ENCODE data around the gene INF2. TPM values are rescaled to one million over a fixed set of nuclear protein-coding genes. Genes with fewer than 3 reads are reported as not detected.
A peak's percentile ranks its signal among the peaks of the same experiment; 100 is the strongest.

INF2 gene
- total RNA-seq, 1 experiment from 2014 or later: 58.3 TPM

DNA sequence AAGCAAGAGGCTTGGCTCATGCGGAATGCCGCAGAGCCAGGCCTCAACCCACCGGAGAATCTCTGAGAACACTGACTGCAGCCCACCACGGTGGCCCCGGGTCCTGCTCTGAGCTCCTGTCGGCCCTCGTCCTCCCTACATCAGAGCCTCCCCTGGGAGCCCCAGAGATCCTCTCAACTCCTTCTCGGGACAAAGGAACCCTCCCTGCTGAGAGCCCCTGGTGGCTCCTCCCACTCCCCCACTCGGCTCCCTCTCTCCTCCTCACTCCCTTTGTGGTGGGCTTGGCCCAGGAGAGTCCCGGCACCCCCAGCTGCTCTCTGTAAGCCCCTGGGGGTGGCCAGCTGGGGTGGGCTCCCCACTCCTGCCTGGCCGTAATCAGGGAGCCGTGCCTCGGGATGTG lies 11.1 kb upstream of the INF2 start:
- no peaks in the 10 kb centered on the region for H3K36me3 Mint-ChIP-seq (ENCODE audit: insufficient read depth in 1 of 3, low read depth in 3 of 3)
- peaks cover 12% of the 10 kb centered on the region for H3K23me2 ChIP-seq (ENCODE audit: insufficient read length, low read depth, low read length, poor library complexity, severe bottlenecking)
- no peaks in the 10 kb centered on the region for H3K9me3 Mint-ChIP-seq
- H3K14ac ChIP-seq (ENCODE audit: insufficient read depth, low read length): peak overlapping the region; percentile 45; the same call in 1 of the 2 replicates
- H3K27me3 Mint-ChIP-seq (ENCODE audit: low read depth): peaks cover 11% of the 10 kb centered on the region
- H4K20me1 ChIP-seq (ENCODE audit: control insufficient read depth, insufficient read depth, insufficient read length): no peaks in the 10 kb centered on the region
- peak overlapping the region; percentile 66 to 75 for H3K4me3 Mint-ChIP-seq
- H4K91ac ChIP-seq (ENCODE audit: insufficient read length, low read depth, low read length): no peak overlapping the region
- no peak overlapping the region for H3K23ac ChIP-seq (ENCODE audit: insufficient read length, low read depth, low read length)
- no peak overlapping the region for H2BK15ac ChIP-seq (ENCODE audit: low read depth, low read length)
- no peak for DNase-seq
- H3K4me1 Mint-ChIP-seq: peaks cover 58 to 61% of the 10 kb centered on the region in 2 experiments
- no peaks in the 10 kb centered on the region for H3K79me2 ChIP-seq (ENCODE audit: insufficient read depth, low read length)
- TF ChIP-seq, protein P1, sequence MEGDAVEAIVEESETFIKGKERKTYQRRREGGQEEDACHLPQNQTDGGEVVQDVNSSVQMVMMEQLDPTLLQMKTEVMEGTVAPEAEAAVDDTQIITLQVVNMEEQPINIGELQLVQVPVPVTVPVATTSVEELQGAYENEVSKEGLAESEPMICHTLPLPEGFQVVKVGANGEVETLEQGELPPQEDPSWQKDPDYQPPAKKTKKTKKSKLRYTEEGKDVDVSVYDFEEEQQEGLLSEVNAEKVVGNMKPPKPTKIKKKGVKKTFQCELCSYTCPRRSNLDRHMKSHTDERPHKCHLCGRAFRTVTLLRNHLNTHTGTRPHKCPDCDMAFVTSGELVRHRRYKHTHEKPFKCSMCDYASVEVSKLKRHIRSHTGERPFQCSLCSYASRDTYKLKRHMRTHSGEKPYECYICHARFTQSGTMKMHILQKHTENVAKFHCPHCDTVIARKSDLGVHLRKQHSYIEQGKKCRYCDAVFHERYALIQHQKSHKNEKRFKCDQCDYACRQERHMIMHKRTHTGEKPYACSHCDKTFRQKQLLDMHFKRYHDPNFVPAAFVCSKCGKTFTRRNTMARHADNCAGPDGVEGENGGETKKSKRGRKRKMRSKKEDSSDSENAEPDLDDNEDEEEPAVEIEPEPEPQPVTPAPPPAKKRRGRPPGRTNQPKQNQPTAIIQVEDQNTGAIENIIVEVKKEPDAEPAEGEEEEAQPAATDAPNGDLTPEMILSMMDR (conservative IDR thresholded peaks at IDR 0.05): no peak
- H2BK20ac ChIP-seq (ENCODE audit: low read depth, low read length, poor library complexity, severe bottlenecking): no peak overlapping the region
- H3K79me1 ChIP-seq (ENCODE audit: insufficient read depth, low read depth, low read length, poor library complexity, severe bottlenecking): no peaks in the 10 kb centered on the region
- H4K8ac ChIP-seq (replicated peaks; ENCODE audit: insufficient read length, low read depth, low read length): no peak overlapping the region
- no peak overlapping the region for H3T11ph ChIP-seq (ENCODE audit: low read length)
- H3K4ac ChIP-seq (ENCODE audit: low read depth, low read length): no peak overlapping the region
- no peaks in the 10 kb centered on the region for H3K9me3 ChIP-seq (ENCODE audit: control insufficient read depth, low read depth, low read length)
- peak overlapping the region; percentile 39 for H2BK120ac ChIP-seq (ENCODE audit: low read depth, low read length, poor library complexity, severe bottlenecking)
- peaks cover 8% of the 10 kb centered on the region; the same call in 1 of the 2 replicates for H3K4me1 ChIP-seq (ENCODE audit: insufficient read depth, low read length)
- no CpG with 5 or more reads among the region's 13 CpGs for WGBS (ENCODE audit: extremely low coverage, insufficient read length, low lambda C conversion rate)
- peak overlapping the region in 2 of 3 experiments; percentile 87 to 98; a peak in 4 of 7 replicates for H3K27ac Mint-ChIP-seq
- H2BK5ac ChIP-seq (ENCODE audit: insufficient read length, low read length): no peak overlapping the region
- H2AFZ ChIP-seq (ENCODE audit: low read length): no peak overlapping the region
- H2BK12ac ChIP-seq (ENCODE audit: insufficient read length, low read depth, low read length): peak overlapping the region; percentile 37
- H3K56ac ChIP-seq (ENCODE audit: insufficient read length, low read depth, low read length): no peak overlapping the region
- H3K18ac ChIP-seq (ENCODE audit: insufficient read length, low read depth, low read length): peak overlapping the region; percentile 68
- H4K5ac ChIP-seq (ENCODE audit: insufficient read length, low read depth, low read length): no peak overlapping the region
- no peak overlapping the region for H3K9ac ChIP-seq (ENCODE audit: extremely low read depth, insufficient read length, low read length)
- H3K27ac ChIP-seq (ENCODE audit: insufficient read length, low read depth, low read length): no peak overlapping the region
- H3K4me2 ChIP-seq (ENCODE audit: insufficient read depth, insufficient read length, low read length): peak overlapping the region; percentile 53
- H3K27me3 ChIP-seq (ENCODE audit: insufficient read depth, low read length): no peaks in the 10 kb centered on the region
- no peak overlapping the region for H2AK5ac ChIP-seq (ENCODE audit: insufficient read length, low read length)

Data from H9 (cell line).